Measurements from ENCODE around the gene CBLB.

CBLB gene

DNA sequence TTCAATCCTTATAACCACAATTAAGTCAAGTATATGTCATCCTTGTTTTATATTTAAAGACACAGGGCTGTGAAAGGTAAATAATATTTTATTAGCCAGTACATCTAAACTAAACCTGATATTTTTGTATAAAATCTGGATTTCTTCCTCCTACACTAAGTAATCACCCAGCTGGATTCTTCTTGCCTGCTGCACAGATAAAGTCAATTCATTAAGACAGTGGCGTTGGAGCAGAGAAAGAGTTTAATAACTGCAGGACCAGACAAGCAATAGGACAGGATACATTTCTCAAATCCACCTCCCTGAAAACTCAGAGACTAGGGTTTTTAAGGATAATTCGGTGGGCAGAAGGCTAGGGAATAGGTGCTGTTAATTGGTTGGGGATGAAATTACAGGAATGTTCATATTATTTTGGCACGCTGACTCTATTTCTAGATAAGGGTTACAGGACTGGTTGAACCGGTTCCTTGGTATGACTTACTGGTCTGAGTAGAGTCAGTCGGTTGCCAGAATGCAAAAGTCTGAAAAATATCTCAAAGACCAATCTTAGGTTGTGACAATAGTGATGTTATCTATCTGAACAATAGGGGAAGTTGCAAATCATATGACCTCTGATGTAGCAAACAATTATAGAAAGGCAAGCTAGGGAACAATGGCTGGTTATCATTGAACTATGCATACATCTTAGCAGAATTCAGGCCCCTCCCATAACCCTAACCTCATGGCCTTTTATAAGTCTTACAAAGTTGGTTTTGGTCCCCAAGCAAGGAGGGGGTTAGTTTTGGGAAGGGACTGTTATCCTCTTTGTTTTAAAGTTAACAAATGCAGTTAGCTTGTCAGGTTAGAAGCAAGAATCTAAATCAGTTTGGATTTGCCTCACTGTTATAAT, 257.3 kb downstream of the CBLB start:
- no peak overlapping the region for H3K4me3 ChIP-seq (ENCODE audit: low read depth, low read length)
- no peak for TF ChIP-seq CTCF (IDR thresholded peaks at IDR 0.05; ENCODE audit: insufficient read depth, low read depth, low read length, missing control alignments)
- no peak for DNase-seq (ENCODE audit: low read depth)

DNA sequence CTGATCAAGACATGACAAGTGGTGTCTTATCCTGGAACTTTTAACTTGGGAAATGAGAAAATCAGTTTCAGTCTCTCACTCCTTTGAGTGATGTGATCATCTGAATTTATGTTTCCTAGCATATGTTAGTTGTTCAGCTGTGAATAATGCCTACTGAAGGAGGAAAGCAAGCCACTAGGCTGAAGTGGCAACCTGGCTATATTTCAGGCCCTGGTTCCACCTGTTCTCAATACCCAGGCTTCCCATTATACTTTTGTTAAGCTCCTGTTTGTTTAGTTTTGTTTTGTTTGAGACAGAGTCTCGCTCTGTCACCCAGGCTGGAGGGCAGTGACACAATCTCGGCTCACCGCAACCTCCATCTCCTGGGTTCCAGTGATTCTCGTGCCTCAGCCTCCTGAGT, 258.3 kb downstream of the CBLB start:
- DNase-seq (ENCODE audit: low read depth), result no peak
- no peak overlapping the region for H3K4me3 ChIP-seq (ENCODE audit: low read depth, low read length)
- TF ChIP-seq CTCF (IDR thresholded peaks at IDR 0.05; ENCODE audit: insufficient read depth, low read depth, low read length, missing control alignments), result no peak

GRCh38 chr3:105608623-105609022, 260.2 kb downstream of the CBLB start:
- no peak overlapping the region for H3K4me3 ChIP-seq (ENCODE audit: low read depth, low read length)
- no peak for DNase-seq (ENCODE audit: low read depth)
- no peak for TF ChIP-seq CTCF (IDR thresholded peaks at IDR 0.05; ENCODE audit: insufficient read depth, low read depth, low read length, missing control alignments)

DNA sequence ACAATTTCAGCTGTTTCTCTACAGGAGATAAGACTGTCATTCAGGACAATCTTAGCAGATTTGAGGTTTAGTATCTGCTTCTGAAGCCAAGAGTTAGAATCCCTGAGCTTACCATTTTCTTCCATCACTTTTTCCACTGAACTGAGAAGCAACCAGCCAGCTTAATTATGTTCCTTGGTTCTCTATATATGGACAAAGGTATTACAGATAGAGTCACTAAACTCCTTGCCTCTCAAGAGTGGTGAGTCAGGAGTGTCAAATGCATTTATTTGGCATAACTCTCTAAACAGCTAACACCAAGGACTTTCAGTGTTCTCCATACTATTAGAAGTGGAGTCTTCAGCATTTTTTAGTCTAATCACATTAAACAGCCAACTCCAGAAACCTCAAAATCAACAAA, 262.8 kb downstream of the CBLB start:
- no peak for TF ChIP-seq CTCF (IDR thresholded peaks at IDR 0.05; ENCODE audit: insufficient read depth, low read depth, low read length, missing control alignments)
- no peak for DNase-seq (ENCODE audit: low read depth)
- H3K4me3 ChIP-seq (ENCODE audit: low read depth, low read length), result no peak overlapping the region
